ENCODE results near the gene MARVELD1.

The MARVELD1 gene

DNA sequence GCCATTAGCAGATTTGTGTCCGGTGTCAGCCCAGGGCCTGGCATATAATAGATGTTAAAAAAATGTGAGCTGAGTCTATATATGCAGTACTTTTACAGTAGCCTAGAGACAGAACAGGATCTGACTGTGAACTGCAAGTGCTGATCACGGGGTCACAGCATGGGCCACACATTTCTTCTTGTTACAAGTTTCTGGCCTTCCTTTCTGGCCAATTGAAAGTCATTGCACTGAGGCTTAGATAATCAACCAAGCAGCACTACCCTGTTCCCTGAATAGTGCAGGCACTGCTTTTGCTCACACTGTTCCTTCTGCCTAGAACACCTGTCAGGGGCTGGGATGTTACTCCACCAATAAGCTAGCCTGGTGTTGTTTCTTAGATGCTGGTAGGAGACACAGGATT, 5.4 kb upstream of the MARVELD1 start:
- Histone ChIP-seq H3K36me3 (ENCODE audit: insufficient read depth, low read length) (no peaks in the 10 kb centered on the region), H3K9me3 (ENCODE audit: control insufficient read depth, insufficient read depth, low read length) (no peaks in the 10 kb centered on the region), H3K9ac (ENCODE audit: low read depth, low read length) (no peak overlapping the region), H3K4me1 (ENCODE audit: insufficient read depth, low read length) (peaks cover 4% of the 10 kb centered on the region)

DNA sequence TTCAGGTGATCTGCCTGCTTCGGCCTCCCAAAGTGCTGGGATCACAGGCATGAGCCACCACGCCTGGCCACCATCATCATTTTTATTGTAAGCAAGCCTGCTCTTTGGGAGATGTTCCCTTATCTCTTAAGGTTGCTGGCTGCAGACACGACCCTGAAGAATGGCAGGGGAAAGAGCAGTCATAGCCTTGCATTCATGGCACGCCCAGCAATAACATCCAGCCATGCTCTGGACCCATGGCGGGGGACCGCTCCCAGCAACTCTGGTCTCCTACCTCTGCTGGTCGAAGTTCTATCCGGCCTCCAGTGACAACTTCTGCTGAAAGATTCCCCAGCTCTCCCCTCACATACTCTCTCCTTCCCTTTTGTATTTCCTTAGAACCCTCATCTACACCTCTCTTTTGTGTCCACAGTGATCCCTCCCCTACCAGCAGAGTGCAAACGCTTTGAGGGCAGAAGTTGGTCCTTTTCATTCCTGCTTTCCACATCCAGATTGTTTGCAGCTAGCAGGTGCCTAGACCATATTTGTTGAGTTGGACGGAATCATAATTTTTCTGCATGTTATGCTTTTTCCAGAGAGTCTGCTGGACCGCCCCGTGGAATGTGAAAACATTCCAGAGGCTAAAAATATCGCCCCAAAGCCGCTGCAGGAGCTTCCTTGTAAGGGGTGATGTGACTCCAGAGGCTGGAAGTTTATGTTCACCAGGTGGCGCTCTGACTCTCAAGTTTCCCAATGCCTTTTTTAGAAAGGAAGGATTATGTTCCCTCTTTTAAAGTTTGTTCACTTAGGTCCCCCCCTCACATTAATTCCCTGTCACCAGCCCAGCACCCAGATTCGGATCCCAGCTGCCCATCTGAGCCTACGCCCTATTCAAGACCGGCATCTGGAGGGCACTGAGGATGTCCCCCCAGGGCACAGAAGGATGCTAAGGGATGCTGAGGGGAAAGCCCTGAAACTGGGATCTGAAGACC, 4.3 kb upstream of the MARVELD1 start:
- no peaks in the 10 kb centered on the region for H3K9me3 ChIP-seq (ENCODE audit: control insufficient read depth, insufficient read depth, low read length)
- H3K36me3 ChIP-seq (ENCODE audit: insufficient read depth, low read length) = no peaks in the 10 kb centered on the region
- no peak overlapping the region for H3K9ac ChIP-seq (ENCODE audit: low read depth, low read length)
- H3K4me1 ChIP-seq (ENCODE audit: insufficient read depth, low read length) = peaks cover 4% of the 10 kb centered on the region

GRCh38 chr10:97711640-97712572, 1.6 kb upstream of the MARVELD1 start:
- Histone ChIP-seq H3K9me3 (ENCODE audit: control insufficient read depth, insufficient read depth, low read length) (no peaks in the 10 kb centered on the region), H3K9ac (ENCODE audit: low read depth, low read length) (no peak overlapping the region), H3K4me1 (ENCODE audit: insufficient read depth, low read length) (peaks cover 14% of the 10 kb centered on the region), H3K36me3 (ENCODE audit: insufficient read depth, low read length) (no peaks in the 10 kb centered on the region)

GRCh38 chr10:97713826-97714400, 383 bp downstream of the MARVELD1 start:
- peaks cover 21% of the 10 kb centered on the region for H3K4me1 ChIP-seq (ENCODE audit: insufficient read depth, low read length)
- no peaks in the 10 kb centered on the region for H3K36me3 ChIP-seq (ENCODE audit: insufficient read depth, low read length)
- peak overlapping the region; percentile 88 for H3K9ac ChIP-seq (ENCODE audit: low read depth, low read length)
- no peaks in the 10 kb centered on the region for H3K9me3 ChIP-seq (ENCODE audit: control insufficient read depth, insufficient read depth, low read length)

- no peaks in the 10 kb centered on the region for H3K36me3 ChIP-seq (ENCODE audit: insufficient read depth, low read length)
- peaks cover 28% of the 10 kb centered on the region for H3K4me1 ChIP-seq (ENCODE audit: insufficient read depth, low read length)
- H3K9me3 ChIP-seq (ENCODE audit: control insufficient read depth, insufficient read depth, low read length) = no peaks in the 10 kb centered on the region
- peak overlapping the region; percentile 88 for H3K9ac ChIP-seq (ENCODE audit: low read depth, low read length)
These were observed 1.1 kb downstream of the MARVELD1 start for GRCh38 chr10:97714401-97715258.

GRCh38 chr10:97715259-97715874, 1.8 kb downstream of the MARVELD1 start:
- H3K36me3 ChIP-seq (ENCODE audit: insufficient read depth, low read length) = no peaks in the 10 kb centered on the region
- peaks cover 28% of the 10 kb centered on the region for H3K4me1 ChIP-seq (ENCODE audit: insufficient read depth, low read length)
- peak overlapping the region; percentile 88 for H3K9ac ChIP-seq (ENCODE audit: low read depth, low read length)
- H3K9me3 ChIP-seq (ENCODE audit: control insufficient read depth, insufficient read depth, low read length) = no peaks in the 10 kb centered on the region

DNA sequence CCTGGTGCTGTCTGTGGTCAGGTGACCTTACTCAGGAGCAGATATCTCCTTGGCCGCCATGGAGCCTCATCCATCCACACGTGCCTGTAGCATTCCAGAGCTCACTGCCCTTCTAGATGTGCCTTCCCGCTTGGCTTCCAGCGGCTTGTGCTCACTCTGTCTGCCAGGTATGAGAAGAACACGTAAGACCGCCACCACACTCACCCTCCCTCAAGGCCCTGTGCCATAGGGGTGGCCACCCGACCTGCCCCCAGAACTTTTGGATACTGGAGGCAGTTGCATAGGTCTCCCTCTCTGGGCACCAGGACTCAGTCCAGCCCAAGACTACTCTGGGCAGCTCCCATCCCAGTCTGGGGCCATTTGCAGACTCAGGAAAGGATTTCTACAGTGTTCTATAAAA, 4.1 kb downstream of the MARVELD1 start:
- no peak overlapping the region for H3K9ac ChIP-seq (ENCODE audit: low read depth, low read length)
- no peaks in the 10 kb centered on the region for H3K9me3 ChIP-seq (ENCODE audit: control insufficient read depth, insufficient read depth, low read length)
- peaks cover 28% of the 10 kb centered on the region for H3K4me1 ChIP-seq (ENCODE audit: insufficient read depth, low read length)
- no peaks in the 10 kb centered on the region for H3K36me3 ChIP-seq (ENCODE audit: insufficient read depth, low read length)

GRCh38 chr10:97718178-97718577, 4.6 kb downstream of the MARVELD1 start:
- no peak overlapping the region for H3K9ac ChIP-seq (ENCODE audit: low read depth, low read length)
- no peaks in the 10 kb centered on the region for H3K36me3 ChIP-seq (ENCODE audit: insufficient read depth, low read length)
- H3K4me1 ChIP-seq (ENCODE audit: insufficient read depth, low read length) = peaks cover 24% of the 10 kb centered on the region
- no peaks in the 10 kb centered on the region for H3K9me3 ChIP-seq (ENCODE audit: control insufficient read depth, insufficient read depth, low read length)

DNA sequence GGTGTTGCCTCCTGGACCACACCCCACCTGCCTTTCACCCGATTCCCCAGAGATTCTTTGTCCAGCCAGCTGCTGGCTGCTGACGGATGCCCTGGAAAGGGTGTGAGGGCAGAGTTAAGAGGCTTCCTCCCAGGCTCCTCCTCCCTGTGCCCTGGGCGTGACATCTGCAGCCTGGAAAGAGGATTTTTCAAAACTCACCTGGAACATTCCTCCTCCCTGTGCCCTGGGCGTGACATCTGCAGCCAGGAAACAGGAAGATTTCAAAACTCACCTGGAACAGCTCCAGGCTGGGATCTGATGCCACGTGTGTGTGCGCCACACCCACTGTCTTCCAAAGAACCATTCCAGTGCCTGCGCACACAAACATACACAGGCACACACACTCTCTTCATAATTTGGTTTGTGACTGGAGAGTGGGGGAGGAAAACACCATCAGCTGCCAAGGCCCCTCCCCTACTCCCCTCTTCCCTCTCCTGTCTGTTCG, 5.2 kb downstream of the MARVELD1 start:
- Histone ChIP-seq H3K9me3 (ENCODE audit: control insufficient read depth, insufficient read depth, low read length) (no peaks in the 10 kb centered on the region), H3K4me1 (ENCODE audit: insufficient read depth, low read length) (peaks cover 24% of the 10 kb centered on the region), H3K36me3 (ENCODE audit: insufficient read depth, low read length) (no peaks in the 10 kb centered on the region), H3K9ac (ENCODE audit: low read depth, low read length) (no peak overlapping the region)

DNA sequence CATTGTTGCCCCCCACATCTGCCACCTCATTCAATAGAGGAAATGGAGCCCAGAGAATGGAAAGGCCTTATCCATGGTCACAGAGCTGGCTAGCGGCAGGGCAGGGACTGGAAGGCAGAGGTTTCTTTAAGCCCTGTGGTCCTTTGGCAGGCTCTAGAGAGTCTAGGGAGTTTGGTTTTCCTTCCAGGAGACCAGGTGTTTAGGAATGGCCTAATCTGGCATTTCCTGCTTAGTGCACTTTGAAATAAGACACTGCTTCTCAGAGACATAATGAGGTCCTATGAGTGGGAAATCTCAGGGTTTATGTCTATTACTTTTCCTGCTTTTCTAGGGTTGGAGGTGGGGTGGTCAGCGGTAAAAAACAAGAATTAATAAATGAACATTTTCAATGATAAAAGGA, 6.1 kb downstream of the MARVELD1 start:
- Histone ChIP-seq H3K4me1 (ENCODE audit: insufficient read depth, low read length) (peaks cover 24% of the 10 kb centered on the region), H3K36me3 (ENCODE audit: insufficient read depth, low read length) (no peaks in the 10 kb centered on the region), H3K9me3 (ENCODE audit: control insufficient read depth, insufficient read depth, low read length) (no peaks in the 10 kb centered on the region), H3K9ac (ENCODE audit: low read depth, low read length) (no peak overlapping the region)

GRCh38 chr10:97721871-97722780, 8.6 kb downstream of the MARVELD1 start:
- Histone ChIP-seq H3K4me1 (ENCODE audit: insufficient read depth, low read length) (peaks cover 14% of the 10 kb centered on the region), H3K36me3 (ENCODE audit: insufficient read depth, low read length) (no peaks in the 10 kb centered on the region), H3K9me3 (ENCODE audit: control insufficient read depth, insufficient read depth, low read length) (no peaks in the 10 kb centered on the region), H3K9ac (ENCODE audit: low read depth, low read length) (no peak overlapping the region)

DNA sequence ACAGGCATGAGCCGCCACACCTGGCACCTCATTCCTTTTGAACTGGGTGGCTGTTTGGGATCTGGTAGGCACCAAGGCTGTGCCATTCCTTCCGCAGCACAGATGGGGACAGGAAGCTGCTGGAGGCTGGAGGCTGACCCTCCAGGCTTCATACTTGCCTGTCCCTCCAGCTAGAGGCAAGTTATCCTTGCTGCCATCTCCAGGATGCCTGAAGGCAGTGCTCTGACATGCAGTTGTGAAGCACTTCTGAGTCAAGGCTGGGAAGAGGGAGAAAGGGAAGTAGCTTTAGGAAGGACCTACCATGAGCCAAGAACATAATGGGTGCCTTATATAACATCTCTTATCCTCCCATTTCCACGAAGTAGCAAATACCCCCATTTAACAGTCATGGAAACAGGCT, 9.5 kb downstream of the MARVELD1 start:
- H3K9ac ChIP-seq (ENCODE audit: low read depth, low read length) = no peak overlapping the region
- peaks cover 14% of the 10 kb centered on the region for H3K4me1 ChIP-seq (ENCODE audit: insufficient read depth, low read length)
- no peaks in the 10 kb centered on the region for H3K9me3 ChIP-seq (ENCODE audit: control insufficient read depth, insufficient read depth, low read length)
- no peaks in the 10 kb centered on the region for H3K36me3 ChIP-seq (ENCODE audit: insufficient read depth, low read length)

Measured in ES-I3 (cell line).